GM15510 (cell line): Measurements from ENCODE around the gene TAB2.

ENCODE experiments used
- POLR2A ChIP-seq: IDR thresholded peaks from 3 replicates; pipeline ENCODE4 v1.6.1; 2011; ENCODE audit warnings: borderline replicate concordance; ENCODE audit not compliant: insufficient read length; ENCODE audit errors: extremely low read depth

The TAB2 gene

DNA sequence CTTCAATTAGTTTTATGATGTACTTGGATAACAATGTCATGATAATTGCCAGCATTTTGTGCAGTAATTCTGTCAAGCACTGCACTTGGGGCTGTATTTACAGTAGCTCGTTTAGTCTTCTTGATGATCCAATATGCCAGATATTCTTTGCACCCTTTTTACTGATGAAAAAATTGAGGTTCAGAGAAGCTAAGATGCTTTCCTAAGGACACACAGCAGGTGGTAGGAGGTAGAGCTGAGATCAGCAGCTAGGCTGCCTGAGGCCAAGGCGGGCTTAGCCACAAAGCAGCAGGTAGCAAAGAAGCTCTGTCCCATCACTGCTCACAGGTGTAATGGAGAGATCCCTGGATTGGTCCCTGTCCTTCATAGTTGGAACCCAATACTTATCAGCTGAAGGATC lies 115.9 kb downstream of the TAB2 start:
- no peak for TF ChIP-seq POLR2A

DNA sequence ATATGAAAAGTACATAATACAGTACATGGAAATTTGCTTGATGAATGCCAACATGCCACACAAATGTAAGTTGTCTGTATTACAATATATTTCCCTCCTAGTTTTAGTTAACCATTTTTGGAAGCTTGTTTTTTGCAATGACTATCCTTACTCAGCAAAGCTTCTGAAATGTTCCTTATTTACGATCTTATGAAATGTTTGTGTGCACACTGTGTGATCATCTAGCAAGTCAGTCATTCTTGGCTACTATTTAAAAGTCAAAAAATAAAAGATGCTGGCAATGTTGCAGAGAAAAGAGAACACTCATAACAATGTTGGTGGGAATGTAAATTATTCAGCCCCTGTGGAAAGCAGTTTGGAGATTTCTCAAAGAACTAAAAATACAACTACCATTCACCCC lies 116.4 kb downstream of the TAB2 start:
- no peak for TF ChIP-seq POLR2A

DNA sequence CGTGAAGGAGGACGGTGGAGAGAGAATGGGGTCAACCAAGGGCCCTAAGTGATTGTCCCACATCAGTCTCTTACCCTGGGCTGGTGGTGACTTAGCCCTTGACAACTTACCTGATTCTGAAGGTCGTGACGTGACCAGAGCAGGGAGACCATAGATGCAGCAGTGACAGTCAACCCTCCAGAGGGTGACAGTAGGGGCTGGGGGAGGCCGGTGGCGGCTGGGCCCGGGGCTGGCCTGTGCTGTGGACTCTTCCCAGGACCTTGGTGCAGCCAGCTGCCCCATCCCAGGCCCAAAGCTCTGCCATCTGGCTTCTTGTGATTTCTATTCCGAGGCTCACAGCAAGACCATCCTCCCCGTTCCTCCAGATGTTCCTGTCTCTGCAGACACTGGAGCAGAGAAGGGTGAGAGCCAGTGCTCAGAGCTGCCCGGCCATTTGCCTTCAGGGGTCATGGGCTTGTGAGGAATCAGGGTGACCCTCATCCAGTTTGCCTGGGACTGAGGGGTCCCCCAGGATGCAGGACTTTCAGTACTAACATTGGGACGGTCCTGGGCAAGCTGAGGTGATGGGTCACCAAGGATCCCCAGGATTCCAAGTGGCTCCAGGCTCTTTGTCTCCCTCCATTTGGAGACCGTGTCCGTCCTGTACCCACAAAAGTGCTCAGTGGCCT lies 118.5 kb downstream of the TAB2 start:
- no peak for TF ChIP-seq POLR2A

DNA sequence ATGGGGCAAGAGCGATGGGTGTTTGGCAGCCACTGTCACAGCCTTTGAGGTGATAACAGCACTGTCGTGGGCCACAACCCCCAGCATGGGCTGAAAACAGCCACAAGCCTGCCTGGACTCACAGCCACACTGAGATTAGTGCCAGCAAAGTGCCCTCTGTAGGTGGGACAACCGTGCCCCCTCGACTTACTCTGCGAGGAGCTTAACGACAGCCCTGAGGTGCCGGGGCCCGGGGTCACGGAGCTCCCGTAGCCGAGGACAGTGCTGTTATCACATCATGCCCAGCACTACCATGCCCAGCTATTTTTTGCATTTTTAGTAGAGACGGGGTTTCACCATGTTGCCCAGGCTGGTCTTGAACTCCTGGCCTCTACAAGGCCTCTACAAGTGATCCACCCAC lies 119.1 kb downstream of the TAB2 start:
- no peak for TF ChIP-seq POLR2A

DNA sequence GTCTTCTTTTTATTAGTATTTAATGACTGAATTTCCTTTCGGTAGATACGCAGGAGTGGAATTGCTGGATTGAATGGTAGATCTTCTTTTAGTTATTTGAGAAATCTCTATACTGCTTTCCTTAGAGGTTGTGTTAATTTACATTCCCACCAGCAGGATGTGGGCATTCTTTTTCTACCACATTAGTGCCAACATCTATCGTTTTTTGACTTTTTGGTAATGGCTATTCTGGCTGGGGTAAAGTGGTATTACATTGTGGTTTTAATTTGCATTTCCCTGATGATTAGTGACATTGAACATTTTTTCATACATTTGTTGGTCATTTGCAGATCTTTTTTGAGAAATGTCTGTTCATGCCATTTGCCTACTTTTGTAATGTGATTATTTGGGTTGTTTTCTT lies 119.7 kb downstream of the TAB2 start:
- no peak for TF ChIP-seq POLR2A

DNA sequence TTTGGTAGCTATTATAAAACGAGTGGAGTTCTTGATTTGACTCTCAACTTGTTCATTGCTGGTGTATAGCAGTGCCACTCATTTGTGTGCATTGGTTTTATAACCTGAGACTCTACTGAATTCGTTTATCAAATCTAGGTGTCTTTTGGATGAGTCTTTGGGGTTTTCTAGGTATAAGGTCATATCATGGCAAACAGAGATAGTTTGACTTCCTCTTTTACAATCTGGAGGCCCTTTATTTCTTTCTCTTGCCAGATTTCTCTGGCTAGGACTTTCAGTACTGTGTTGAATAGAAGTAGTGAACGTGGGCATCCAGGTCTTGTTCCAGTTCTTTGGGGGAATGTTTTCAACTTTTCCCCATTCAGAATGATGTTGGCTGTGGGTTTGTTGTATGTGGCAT lies 121.3 kb downstream of the TAB2 start:
- no peak for TF ChIP-seq POLR2A

DNA sequence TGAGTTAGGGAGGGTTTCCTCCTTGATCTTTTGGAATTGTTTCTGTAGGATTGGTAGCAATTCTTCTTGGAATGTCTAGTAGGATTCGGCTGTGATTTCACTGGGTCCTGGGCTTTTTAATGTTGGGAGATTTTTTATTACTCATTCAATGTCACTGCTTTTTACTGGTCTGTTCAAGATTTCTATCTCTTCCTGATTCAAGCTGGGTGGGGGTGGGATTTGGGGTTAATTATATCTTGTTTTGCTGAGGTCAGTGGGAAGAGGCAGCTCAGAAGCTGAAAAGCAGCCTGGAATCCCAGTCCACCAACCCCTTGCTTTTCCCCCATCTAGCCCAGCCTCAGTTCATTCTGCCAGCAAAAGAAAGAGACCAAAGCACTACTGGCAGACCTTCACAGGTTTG lies 122.1 kb downstream of the TAB2 start:
- no peak for TF ChIP-seq POLR2A

DNA sequence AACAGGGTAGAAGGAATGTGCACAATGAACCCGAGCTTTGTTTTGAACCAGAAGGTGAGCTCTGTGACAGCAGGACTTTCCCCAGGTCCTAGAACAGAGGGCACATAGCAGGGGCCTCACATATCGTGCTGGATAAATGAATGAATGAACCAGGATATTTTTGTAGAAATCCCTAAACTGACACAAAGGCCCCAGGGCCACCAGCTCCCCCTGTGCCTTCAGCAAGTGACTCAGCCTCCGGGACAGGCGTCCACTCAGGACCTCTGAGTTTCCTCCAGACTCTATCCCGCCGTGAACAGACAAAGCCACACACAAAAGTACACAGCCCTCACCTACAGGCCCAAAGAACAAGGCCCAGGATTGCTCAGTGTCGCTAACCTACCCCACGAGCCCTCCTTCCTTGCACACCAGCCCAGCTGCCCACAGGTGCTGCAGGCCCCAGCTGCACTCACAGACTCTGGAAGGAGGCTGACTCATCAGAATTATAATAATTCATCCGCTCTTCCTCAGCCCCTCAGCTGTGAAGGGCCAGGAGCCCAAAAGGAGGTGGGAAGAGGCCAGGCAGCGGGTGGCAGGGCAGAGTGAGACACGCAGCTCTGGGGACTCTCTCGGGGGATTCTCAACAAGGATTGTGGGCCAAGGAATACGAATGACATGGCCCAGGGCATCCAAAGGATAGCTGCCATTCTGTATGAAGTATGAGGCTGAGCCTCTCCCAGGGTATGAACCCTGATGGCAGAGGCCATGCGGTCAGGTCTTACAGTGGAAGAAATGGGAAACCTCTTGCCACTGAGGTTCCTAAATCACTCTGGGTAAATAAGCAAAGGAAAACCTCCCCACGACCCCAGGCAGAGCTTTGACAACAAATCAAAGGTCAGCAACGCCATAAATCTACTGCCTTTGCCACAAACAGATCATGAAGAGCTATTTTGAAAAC lies 123.5 kb downstream of the TAB2 start:
- no peak for TF ChIP-seq POLR2A

DNA sequence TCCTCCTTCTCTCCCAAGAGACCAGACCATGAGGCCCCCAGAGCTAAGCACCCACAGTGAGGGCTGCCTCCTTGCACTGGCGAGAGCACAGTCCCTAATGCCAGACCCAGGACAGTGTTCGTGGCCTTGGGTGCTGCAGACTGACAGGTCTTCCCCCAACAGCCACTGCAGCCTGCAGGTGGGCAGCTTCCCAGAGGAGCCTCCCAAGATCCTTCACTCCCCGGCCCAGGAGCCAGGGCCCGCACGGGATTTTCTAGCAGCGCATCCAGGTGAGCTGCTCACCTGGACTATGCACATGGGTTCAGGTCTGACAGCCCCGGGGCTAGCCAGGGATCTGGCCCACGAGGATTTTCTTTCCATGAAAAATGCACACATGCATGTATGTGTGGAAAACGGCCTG lies 124.2 kb downstream of the TAB2 start:
- no peak for TF ChIP-seq POLR2A

DNA sequence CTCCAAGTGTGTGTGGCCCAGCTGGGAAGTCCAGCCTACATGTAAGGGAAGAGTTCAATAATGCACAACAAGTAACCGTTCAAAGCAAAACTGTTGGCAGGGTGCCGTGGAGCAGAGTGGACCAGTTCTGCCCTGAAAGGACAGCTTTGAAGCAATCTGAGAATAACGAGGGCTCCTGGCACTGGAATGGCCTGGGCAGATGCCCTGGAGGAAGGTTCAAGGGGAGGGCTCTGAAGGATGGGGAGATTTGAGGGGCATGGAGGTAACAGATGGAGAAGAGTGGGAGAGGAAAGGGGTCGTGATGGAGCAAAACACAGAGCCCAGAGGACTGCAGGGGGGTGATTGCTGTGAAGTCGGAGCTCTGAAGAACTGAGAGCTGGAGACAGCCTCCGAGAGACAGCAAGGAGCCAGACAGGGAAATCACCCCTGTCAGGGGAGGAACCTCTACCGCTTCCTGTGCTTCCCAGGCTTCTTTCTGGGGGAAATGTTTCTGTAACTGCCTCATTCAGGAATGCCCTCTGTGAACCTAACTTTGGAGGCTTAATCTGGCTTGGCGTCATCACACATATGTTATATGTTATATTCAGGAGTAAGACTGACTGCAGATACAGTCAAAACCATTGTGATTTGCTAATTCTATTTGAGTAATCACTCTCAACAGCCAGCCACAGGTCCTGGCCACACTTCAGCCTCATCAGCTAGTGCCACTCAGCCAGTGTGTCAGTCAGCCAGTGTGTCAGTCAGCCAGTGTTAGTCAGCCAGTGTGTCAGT lies 126.1 kb downstream of the TAB2 start:
- TF ChIP-seq POLR2A, result no peak

DNA sequence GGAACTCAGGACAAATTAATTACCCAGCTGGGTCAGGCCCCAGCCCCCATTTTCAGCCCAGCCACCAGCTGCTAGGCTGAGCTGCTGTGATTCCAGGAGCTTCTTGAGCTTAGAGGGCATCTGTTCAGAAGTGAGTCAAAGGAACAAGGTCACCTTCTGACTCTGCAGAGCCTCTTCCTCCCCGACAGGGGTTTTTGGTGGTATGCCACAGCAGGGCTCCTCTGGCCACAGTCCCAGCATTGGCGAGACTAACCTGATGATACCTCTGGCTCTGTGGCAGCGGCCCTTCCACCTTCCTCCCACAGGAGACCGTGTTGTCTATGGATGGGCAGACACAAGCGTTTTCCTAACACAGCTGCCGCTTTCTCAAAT lies 127.6 kb downstream of the TAB2 start:
- TF ChIP-seq POLR2A, result no peak

DNA sequence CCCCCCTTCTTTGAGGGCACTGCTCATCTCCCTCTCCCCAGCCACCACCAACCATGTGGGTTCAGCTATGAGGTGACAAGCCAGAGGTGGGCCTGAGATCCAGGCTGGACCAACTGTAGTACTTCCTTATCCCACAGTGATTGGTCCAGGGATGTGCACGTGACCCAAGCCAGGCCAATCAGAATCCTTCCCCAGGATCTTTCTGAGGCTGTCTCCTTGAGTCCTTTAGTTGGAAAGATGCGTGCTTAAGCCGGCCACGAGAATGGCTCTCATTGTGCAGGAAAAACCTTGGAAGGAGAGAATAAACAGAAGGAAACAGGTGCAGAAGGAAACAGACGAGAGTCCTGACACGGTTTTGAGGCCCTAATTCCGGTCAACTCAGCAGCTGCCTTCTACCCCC lies 128.1 kb downstream of the TAB2 start:
- TF ChIP-seq POLR2A, result no peak

DNA sequence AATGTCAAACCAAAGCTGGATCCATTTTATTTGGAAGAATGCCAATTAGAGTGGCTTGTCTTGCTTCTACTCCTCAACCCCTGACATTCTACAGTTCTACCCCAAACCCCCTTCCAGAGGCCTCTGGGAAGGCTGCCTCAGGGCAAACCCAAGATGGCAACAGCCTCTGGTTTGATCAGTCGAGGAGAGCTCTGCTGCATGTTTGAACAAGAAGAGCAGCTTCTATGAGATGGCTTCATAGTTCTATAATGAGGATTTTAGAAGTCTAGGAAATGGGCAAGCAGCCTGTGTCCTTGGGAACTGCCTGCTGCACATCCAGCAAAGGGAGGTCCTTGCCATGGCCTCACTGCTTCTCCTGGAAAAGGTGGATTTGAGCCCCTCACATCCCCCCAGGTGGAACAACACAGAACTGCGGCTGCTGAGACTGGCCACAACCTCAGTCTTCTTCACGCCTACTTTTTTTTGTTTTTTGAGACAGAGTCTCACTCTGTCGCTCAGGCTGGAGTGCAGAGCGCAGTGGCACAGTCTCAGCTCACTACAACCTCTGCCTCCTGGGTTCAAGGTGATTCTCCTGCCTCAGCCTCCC lies 129.4 kb downstream of the TAB2 start:
- no peak for TF ChIP-seq POLR2A

DNA sequence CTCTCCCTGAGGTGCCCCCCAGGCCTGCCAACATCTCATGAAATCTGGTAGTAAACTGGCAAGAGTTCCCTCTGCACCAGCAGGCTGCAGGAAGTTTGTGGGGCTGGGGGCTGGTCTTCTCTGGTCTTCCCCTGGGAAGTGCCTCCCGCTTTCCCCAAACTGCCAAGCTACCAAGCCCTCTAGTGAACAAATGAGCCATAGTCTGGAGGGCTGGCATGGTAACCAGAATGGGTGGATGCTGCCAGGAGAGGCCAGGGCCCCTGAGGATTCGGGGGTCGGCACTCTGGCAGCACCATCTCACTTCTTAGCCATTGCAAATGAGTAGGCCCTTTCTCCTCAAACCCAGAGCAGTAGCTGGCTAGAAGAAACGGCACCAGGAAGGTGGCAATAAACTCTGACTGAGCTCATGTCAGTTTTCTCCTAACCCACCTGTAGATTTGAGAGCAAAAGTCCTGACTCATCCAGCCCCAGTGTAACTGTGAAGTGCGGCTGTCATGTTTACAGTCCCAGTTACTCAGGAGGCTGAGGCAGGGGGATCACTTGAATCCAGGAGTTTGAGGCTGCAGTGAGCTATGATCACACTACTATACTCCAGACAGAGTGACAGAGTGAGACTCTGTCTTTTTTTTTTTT lies 131.4 kb downstream of the TAB2 start:
- no peak for TF ChIP-seq POLR2A

DNA sequence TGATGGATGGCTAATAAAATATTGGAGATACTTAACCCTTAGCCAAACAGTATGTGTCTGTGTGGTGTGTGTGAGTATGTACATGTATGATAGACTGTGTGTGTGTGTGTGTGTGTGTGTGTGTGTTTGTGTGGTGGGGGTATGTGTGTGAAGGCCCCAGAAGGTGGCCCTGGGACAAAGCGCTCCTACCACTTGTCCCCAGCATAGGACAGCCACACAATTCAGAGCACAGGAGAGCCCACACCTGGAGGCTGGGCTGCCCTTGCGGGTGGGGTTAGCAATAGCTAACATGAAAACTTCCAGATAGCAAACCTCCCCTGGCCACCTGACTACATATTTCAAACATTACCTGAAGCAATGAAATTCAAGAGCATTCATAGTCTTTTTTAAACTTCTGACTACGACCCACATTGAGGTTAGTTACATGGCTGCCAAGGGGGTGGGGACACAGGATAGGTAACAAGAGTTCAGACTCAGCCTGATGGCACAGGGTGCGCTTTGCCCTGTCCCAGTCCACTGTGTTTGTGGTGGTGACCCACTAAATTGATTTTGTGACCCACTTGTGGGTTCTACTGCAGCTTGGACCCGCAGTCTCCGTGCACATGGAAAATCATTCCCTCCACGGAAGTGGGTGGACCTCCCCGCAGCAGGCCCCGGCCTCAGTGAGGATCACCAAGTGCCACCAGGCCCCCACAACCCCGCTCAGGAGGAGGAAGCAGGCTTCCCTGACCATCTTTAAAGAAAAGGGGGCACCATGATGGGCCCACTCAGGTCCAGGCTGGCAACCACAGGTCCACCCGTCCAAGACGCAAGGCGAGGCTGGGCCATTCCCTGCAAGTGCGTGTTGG lies 132.5 kb downstream of the TAB2 start:
- no peak for TF ChIP-seq POLR2A
